Uterus (tissue), 2 donors: ENCODE results near the gene STK11.

Experiments used
- POLR2A ChIP-seq, 2 donors: fragments of 450-650 bp; IDR thresholded peaks; one replicate each; pipeline ENCODE4 v1.6.1; 2016; ENCODE audit warnings: antibody characterized with exemption in 2 of 2, mild to moderate bottlenecking in 1 of 2, moderate library complexity in 1 of 2
- TF ChIP-seq, protein P1 (sequence below), 4 experiments: fragments of 200-600 bp in 2 of 4; fragments of 450-650 bp in 2 of 4; sonication (generic) in 2 of 4; IDR thresholded peaks; one replicate each; pipeline ENCODE4 v1.5.1; 2016 to 2019; ENCODE audit warnings: antibody characterized with exemption in 4 of 4, mild to moderate bottlenecking in 2 of 4, moderate library complexity in 1 of 4

DNA sequence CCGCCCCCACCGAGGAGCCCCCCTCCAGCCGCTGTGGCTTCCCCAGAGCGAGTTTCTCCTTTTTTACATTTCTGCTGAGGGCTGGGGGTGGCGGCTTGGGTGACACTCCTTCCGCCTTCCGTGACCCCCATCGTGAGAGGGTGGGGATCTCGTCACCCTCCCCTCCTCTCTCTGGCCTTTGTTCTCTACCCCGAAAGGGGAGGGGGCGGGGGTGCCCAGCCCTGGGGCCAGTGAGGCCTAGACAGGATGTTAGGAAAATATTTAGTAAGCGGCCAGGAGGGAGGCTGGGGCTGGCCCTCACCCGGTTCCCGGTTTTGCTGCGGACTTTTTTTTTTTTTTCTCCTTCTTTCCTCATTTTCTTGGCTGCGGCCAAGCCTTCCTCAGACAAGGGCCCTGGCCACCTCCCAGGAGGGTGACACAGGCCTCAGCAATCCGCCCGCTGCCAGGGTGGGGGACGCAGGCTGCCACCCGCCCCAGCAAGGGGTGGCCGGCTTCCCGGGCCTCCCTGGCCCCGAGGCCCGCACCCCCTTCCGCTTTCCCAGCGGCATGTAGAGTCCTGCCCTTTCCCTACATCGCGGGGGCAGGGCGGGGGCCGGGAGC is 46.7 kb downstream of the STK11 start:
- TF ChIP-seq, protein P1, sequence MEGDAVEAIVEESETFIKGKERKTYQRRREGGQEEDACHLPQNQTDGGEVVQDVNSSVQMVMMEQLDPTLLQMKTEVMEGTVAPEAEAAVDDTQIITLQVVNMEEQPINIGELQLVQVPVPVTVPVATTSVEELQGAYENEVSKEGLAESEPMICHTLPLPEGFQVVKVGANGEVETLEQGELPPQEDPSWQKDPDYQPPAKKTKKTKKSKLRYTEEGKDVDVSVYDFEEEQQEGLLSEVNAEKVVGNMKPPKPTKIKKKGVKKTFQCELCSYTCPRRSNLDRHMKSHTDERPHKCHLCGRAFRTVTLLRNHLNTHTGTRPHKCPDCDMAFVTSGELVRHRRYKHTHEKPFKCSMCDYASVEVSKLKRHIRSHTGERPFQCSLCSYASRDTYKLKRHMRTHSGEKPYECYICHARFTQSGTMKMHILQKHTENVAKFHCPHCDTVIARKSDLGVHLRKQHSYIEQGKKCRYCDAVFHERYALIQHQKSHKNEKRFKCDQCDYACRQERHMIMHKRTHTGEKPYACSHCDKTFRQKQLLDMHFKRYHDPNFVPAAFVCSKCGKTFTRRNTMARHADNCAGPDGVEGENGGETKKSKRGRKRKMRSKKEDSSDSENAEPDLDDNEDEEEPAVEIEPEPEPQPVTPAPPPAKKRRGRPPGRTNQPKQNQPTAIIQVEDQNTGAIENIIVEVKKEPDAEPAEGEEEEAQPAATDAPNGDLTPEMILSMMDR (IDR thresholded peaks at IDR 0.05), result no peak
- no peak for TF ChIP-seq POLR2A (IDR thresholded peaks at IDR 0.05)
